ENCODE results near the gene ARMC12.
A peak's percentile ranks its signal among the peaks of the same experiment; 100 is the strongest.
"Not testable (repeated sequence)": the region's sequence is repeated elsewhere in the genome, so short reads cannot be mapped to it uniquely, and the experiment has no call there.

Gene ARMC12

GRCh38 chr6:35731414-35731735, 5.5 kb upstream of the ARMC12 start:
- Histone ChIP-seq H3K27ac (ENCODE audit: low read depth, low read length) (peak overlapping the region; percentile 87), H3K4me1 (ENCODE audit: control insufficient read depth, low read length) (peaks cover 66% of the 10 kb centered on the region), H3K36me3 (ENCODE audit: control insufficient read depth, low read length) (no peaks in the 10 kb centered on the region), H3K4me2 (ENCODE audit: low read length) (peak overlapping the region; percentile 73), H3K79me2 (ENCODE audit: control insufficient read depth, low read length) (no peaks in the 10 kb centered on the region), H3K27me3 (ENCODE audit: control insufficient read depth, low read length) (no peaks in the 10 kb centered on the region), H3K9me3 (ENCODE audit: control insufficient read depth, insufficient read depth, low read length) (no peaks in the 10 kb centered on the region), H3K9me2 (replicated peaks; ENCODE audit: control insufficient read depth, low read length) (no peaks in the 10 kb centered on the region), H3F3A (ENCODE audit: control insufficient read depth, insufficient read depth) (peaks cover 28% of the 10 kb centered on the region), H3K4me3 (ENCODE audit: low read length) (peak overlapping the region; percentile 75), H4K20me1 (ENCODE audit: control insufficient read depth, insufficient read depth, low read depth, low read length) (no peaks in the 10 kb centered on the region)
- no peak for TF ChIP-seq CTCF (IDR thresholded peaks at IDR 0.05; ENCODE audit: low read depth, low read length, poor library complexity, severe bottlenecking)
- no peak for TF ChIP-seq EZH2phosphoT487 (IDR thresholded peaks at IDR 0.05; ENCODE audit: borderline replicate concordance, low read length)

- H4K20me1 ChIP-seq (ENCODE audit: control insufficient read depth, insufficient read depth, low read depth, low read length), result no peaks in the 10 kb centered on the region
- no peaks in the 10 kb centered on the region for H3K9me3 ChIP-seq (ENCODE audit: control insufficient read depth, insufficient read depth, low read length)
- peaks cover 25% of the 10 kb centered on the region for H3F3A ChIP-seq (ENCODE audit: control insufficient read depth, insufficient read depth)
- no peaks in the 10 kb centered on the region for H3K79me2 ChIP-seq (ENCODE audit: control insufficient read depth, low read length)
- peak overlapping the region; percentile 75 for H3K4me3 ChIP-seq (ENCODE audit: low read length)
- no peaks in the 10 kb centered on the region for H3K36me3 ChIP-seq (ENCODE audit: control insufficient read depth, low read length)
- no peaks in the 10 kb centered on the region for H3K9me2 ChIP-seq (replicated peaks; ENCODE audit: control insufficient read depth, low read length)
- peak overlapping the region; percentile 87 for H3K27ac ChIP-seq (ENCODE audit: low read depth, low read length)
- TF ChIP-seq EZH2phosphoT487 (IDR thresholded peaks at IDR 0.05; ENCODE audit: borderline replicate concordance, low read length) (no peak), CTCF (IDR thresholded peaks at IDR 0.05; ENCODE audit: low read depth, low read length, poor library complexity, severe bottlenecking) (peak; percentile 38)
- peaks cover 61% of the 10 kb centered on the region for H3K4me1 ChIP-seq (ENCODE audit: control insufficient read depth, low read length)
- H3K27me3 ChIP-seq (ENCODE audit: control insufficient read depth, low read length), result no peaks in the 10 kb centered on the region
- peak overlapping the region; percentile 73 for H3K4me2 ChIP-seq (ENCODE audit: low read length)
These were observed 4.9 kb upstream of the ARMC12 start for GRCh38 chr6:35731736-35732532.

GRCh38 chr6:35733633-35734032, 3.2 kb upstream of the ARMC12 start:
- Histone ChIP-seq H3K27me3 (ENCODE audit: control insufficient read depth, low read length) (no peaks in the 10 kb centered on the region), H3F3A (ENCODE audit: control insufficient read depth, insufficient read depth) (peaks cover 21% of the 10 kb centered on the region), H3K4me1 (ENCODE audit: control insufficient read depth, low read length) (peaks cover 51% of the 10 kb centered on the region), H3K9me2 (replicated peaks; ENCODE audit: control insufficient read depth, low read length) (no peaks in the 10 kb centered on the region), H3K27ac (ENCODE audit: low read depth, low read length) (no peak overlapping the region), H3K36me3 (ENCODE audit: control insufficient read depth, low read length) (no peaks in the 10 kb centered on the region), H3K9me3 (ENCODE audit: control insufficient read depth, insufficient read depth, low read length) (no peaks in the 10 kb centered on the region), H4K20me1 (ENCODE audit: control insufficient read depth, insufficient read depth, low read depth, low read length) (no peaks in the 10 kb centered on the region), H3K4me2 (ENCODE audit: low read length) (no peak overlapping the region), H3K4me3 (ENCODE audit: low read length) (no peak overlapping the region), H3K79me2 (ENCODE audit: control insufficient read depth, low read length) (no peaks in the 10 kb centered on the region)
- TF ChIP-seq CTCF (IDR thresholded peaks at IDR 0.05; ENCODE audit: low read depth, low read length, poor library complexity, severe bottlenecking), result no peak
- no peak for TF ChIP-seq EZH2phosphoT487 (IDR thresholded peaks at IDR 0.05; ENCODE audit: borderline replicate concordance, low read length)

DNA sequence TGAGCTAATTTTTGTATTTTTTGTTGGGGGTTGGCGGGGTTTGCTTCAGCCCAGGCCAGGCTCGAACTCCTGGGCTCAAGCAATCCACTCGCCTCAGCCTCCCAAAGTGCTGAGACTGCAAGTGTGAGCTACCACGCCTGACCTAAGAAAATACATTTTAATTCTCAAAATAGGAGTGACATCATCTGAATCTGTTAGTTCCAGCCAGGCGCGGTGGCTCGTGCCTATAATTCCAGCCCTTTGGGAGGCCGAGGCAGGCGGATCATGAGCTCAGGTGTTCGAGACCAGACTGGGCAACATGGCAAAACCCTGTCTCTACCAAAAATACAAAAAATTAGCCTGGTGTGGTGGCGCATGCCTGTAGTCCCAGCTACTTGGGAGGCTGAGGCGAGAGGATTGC, 2.5 kb upstream of the ARMC12 start:
- not testable (repeated sequence) for H3K79me2 ChIP-seq (ENCODE audit: control insufficient read depth, low read length); H3K4me3 ChIP-seq (ENCODE audit: low read length); H3K9me2 ChIP-seq (replicated peaks; ENCODE audit: control insufficient read depth, low read length); H3K36me3 ChIP-seq (ENCODE audit: control insufficient read depth, low read length); H3K9me3 ChIP-seq (ENCODE audit: control insufficient read depth, insufficient read depth, low read length); H4K20me1 ChIP-seq (ENCODE audit: control insufficient read depth, insufficient read depth, low read depth, low read length); H3K27ac ChIP-seq (ENCODE audit: low read depth, low read length); H3K27me3 ChIP-seq (ENCODE audit: control insufficient read depth, low read length); H3K4me2 ChIP-seq (ENCODE audit: low read length)
- Histone ChIP-seq H3F3A (ENCODE audit: control insufficient read depth, insufficient read depth) (peaks cover 15% of the 10 kb centered on the region), H3K4me1 (ENCODE audit: control insufficient read depth, low read length) (peaks cover 44% of the 10 kb centered on the region)
